Stimulated activated CD8-positive, alpha-beta memory T cell treated with anti-CD3 and anti-CD28 coated beads, Interleukin-12 subunit alpha, Interleukin-12 subunit beta, amount 100 ng/mL, for 1 hour (primary cell): ENCODE data around the gene GRM8.
"Not testable (repeated sequence)": the region's sequence is repeated elsewhere in the genome, so short reads cannot be mapped to it uniquely, and the experiment has no call there.

Experiments
- DNase-seq: peaks from one replicate; pipeline ENCODE4 v3.0.0-alpha.2; 2020; ENCODE audit warnings: low read depth

The GRM8 gene

DNA sequence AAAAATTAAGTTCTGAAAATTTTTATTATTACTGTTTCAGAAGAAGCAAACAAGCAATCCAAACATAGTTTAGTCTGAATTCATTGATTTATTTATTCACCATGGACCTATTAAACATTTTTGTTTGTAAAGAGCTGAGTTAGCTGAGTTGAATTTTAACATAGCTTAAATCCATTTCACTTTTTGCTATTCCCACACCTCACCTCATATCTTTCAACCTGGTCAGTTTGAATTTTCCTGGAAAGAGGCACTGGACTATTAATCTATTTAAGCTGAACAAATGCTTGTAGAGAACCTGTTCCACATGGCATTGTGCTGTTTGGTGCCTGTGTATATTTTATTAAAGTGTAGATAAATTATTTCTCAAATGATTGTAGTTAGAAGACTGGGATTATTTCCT lies 344.2 kb downstream of the GRM8 start:
- DNase-seq, result not testable (repeated sequence)

DNA sequence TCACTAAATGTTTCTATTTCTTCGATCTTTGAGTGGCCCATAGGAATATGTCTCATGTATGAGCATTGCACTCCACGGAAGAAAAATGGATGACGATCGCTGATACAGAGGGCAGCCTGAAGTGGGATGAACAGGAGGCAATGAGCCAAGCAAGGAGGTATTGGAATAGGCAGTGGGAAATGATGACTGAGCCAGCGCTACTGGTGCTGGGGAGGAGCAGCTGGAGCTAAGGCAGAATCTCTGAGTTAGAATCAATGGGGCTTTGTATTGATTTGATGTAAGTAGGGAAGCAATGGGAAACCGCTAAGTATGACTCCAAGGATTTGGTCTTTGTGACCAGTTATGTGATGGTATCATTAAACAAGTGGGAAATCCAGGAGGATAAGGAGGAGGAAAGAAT lies 345.1 kb downstream of the GRM8 start:
- not testable (repeated sequence) for DNase-seq

DNA sequence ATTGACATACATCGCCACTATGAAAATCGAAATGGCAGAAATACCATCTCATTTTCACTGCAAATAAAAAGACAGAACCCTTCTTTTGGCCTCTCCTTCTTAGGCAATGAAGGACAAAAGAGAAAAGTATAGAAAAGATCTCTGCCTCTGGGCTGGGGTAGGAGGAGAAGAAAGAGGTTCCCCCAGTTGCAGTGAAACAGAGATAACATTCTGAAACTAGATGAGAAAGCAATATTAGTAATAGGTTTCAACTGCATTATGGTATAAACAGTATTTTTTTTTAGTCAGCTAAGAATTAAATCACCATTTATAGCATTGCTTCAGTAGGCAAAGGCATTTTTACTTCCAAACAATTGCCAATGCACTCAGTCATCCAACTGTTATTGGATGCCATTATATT lies 347.5 kb downstream of the GRM8 start:
- not testable (repeated sequence) for DNase-seq

DNA sequence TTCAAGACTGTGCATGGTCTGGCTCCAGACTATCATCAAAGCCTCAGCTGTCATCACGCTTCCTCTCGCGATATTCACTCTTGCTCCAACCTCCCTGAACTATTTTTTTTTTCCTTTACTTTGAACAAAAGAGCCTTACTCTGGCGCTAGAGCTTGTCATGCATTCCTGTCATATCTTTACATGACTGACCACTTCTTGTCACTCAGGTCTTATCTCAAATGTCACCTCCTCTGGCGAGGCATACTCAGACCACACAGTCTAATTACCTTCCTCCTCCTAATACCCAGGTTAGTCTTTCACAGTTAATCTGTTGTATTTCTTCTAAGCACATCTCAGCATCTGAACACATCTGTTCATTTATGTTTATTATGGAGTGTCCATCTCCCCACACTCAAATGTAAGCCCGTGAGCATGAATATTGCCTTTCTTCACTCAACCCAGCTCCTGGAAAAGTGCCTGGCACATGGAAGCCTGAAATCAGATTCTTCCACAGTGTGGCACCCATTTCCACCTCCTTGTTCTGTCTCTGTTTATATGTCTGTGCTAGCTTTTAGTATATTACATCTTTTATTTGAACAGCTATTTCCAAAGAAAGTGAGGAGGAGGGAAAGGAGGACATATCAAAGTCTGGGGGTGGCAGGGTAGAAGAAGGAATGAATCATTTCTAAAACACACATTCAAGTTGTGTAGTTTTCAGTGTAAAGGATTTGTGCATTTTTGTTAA lies 351.5 kb downstream of the GRM8 start:
- DNase-seq, result not testable (repeated sequence)

DNA sequence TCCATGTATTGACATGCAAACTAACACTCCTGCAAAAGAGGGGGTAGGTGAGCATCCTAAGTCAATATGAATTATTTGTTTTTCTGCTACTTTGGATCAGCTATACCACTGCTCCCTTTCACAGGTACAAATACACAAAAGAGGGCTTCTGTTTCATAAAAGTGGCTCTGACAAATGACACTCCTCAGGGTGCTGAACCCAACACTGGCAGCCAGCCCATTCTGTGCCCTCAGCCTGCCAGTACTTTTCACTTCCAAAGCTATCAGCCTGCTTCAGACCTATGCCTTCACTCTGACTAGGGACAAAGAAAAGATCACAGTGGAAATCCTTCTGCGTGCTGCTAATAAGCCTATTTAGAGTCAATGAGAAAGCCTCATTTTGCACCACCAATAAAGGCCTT lies 364.8 kb downstream of the GRM8 start:
- DNase-seq, result not testable (repeated sequence)

DNA sequence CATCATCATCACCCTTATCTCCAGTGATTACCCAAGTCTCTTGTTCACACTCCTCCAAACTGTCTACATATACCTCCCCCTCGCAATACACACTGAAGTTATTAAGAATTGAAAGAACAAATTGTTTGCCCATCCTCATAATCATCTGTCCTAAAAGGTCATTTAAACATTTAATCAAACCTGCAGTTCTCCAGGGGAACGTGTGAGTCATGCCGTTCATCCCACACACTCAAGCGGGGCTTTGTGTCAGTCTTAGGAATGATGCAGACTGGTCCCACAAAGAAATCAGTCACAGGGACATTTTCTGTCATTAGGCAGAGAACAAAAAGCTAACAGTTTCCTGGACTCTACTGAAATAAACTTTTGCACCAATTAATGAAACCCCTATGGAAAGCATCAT lies 365.2 kb downstream of the GRM8 start:
- not testable (repeated sequence) for DNase-seq

DNA sequence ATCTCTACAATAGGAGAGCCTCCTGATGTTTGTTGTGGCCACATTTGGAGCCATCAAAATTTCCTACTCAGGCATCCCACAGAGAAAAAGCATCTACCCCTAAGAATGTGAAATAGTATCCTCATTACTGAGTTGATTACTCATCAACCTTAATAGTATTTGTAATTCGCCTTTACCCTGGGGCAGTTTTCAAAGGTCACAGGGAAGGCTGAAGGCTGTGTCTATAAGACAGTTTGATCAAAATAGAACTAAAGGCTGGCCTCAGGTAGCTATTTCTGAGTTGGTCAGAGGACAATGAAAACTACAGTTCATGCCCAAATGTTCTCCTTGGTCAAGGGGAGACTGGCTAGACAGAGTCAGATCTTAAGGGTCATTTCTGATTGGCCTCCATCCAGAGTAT lies 370.0 kb downstream of the GRM8 start:
- DNase-seq, result not testable (repeated sequence)

DNA sequence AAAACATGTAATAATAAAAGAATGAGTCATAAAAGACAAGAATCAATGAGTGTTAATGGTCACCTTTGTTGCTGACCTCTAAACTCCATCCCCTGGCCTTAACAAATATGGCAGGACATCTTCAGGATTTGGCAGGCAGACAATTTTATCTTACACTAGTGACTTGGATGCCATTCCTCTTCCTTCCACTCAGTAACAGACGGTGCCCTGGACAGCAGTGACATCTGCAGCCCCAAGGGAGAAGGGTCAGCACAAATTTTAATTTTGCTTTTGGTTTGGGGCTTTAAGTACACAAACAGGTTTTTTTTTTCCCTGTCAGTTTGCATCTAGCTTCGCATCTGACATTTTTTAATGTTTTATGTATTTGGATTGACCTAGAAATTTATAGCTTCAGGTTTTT lies 370.8 kb downstream of the GRM8 start:
- not testable (repeated sequence) for DNase-seq

DNA sequence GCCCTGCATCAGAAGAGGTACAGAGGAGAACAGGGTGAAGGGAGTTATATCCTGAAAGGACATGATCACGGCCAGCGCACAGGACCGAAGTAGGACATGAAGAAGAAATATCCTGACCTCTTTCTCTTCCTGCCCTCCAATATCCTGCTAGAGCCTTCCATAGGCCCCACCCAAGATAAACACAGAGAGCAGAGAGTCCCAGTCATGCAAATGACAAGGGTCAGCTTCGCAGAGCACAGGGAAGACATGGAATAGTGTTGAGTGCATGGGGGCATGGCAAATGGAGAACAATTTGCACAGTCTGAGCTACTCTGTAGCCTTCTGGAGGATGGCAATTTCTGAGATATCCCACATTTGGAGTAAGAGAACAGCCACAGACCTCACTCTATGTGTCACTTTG lies 371.4 kb downstream of the GRM8 start:
- DNase-seq, result no peak

DNA sequence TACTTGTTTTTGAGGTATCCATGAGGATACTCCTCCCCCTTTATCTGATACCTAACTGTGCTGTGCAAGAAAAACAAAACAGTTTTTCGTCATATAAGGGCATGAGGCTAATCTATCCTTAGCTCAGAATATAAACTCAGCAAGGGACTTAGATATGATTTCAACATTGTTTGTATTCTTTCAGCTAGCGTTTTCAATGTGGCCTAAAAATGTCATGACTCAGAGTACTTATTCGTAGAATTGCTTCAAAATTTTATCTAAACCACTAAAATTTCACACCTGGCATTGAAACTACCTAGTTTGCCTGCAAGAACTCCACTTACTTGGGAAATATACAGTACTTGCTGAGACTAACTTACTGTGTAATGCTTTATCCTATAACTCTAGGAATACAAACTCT lies 376.2 kb downstream of the GRM8 start:
- DNase-seq, result not testable (repeated sequence)

DNA sequence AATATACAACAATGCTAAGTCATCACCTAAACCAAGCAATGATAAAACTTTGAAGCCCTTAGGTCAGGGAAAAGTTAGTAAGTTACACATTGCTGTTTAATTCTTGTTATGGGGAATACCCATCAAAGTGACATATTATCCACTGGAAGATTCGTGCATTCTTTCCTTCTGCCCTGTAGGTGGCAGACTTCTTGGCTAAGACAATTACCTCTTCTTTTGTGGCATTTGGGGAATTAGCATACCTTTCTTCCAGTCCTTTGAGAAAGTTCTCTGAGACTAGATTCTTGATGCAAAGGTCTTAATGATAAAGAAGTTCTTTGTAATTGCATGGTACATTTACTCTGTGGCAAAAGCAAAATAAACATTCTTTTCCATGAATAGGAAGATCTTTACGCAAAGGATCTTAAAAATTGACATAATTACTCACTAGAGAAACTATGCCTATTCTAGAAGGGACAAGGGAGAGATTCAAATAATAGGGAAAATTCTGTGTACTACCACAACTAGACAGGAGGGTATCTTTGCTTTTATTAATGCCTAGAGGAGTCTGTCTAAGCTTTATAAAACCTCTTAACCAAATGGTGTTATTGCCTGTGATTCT lies 395.9 kb downstream of the GRM8 start:
- DNase-seq, result no peak

DNA sequence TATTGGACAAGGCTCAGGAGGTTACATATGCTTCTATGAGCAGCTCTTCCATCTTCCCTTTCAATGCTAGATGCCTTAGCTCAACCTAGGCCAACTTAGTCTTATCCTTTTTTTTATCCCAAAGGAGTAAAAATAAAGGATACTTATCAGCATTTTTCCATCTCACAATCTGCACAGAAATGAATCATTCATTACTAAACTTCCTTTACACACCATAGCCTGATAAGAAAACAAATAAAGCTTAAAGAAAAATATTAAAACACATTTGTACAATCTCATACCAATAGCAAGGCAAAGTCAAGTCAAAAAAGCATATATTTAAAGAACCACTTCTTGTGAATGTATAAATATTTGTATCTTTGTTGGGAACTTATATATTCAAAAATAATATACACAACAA lies 407.4 kb downstream of the GRM8 start:
- DNase-seq, result no peak

DNA sequence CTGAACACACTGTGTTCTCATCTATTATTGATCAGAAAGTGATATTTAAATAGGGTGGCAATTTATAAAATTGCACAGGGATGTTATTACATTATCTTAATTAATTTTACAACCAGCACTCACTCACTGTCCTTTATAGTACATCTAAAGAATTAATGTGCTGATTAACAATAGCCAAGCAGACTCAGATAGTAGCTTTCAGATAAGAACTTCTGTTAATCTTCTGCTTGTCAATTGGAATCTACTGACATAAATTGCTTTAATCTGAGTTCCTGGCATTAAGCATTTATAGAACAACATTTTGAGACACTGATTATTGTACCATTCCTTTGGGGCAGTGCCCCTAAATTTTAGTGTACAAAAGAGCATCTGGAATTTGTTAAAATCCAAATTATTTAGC lies 408.9 kb downstream of the GRM8 start:
- DNase-seq, result no peak

DNA sequence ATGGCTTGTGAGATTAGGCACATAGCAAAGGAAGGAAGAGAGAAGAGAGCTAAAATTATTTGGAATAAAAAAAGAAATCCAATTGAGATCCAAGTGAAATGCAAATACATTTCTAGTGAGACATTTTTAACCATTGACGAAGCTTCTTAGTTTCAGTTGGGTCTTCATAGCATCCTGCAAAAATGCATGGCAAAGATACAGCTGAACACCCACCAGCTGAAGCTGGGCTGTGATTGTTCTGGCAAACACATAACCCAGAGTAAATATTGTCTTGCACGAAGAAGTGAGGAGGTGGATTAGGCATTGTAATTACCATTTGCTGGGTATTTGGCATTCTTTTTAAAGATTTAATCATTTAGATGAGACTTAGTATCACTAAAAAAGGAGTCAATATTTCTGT lies 409.4 kb downstream of the GRM8 start:
- DNase-seq, result no peak

DNA sequence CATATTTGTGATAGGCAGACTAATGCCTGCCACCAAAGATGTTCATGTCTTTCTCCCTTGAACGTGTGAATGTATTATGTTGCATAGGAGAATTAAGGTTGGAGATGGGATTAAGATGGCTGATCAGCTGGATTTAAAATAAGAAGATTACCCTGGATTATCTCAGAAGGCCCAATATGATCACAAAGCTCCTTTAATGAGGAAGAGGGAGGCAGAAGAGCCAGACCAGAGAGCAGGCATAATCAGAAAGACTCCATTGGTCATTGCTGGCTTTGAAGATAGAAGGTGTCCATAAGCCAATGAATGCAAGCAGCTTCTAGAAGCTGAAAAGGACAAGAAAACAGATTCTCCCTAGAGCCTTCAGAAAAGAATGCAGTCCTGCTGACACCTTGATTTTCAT lies 410.3 kb downstream of the GRM8 start:
- no peak for DNase-seq

DNA sequence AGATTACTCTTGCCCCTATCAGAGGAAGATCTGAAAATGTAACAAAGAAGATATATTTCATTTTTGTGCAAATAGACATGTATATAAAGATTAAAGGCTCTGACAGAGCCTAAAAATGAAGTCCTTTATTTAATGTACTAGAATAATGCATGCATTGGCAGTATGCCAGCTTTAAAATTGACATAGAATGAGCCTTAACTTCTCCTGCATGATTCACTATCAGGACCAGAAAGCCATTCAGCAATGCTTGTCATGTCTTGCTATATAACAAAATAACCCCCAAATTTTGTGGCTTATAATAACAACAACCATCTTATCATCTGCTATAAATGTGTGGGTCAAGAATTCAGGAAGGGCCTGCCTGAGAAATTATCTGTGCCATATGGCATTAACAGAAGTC lies 411.9 kb downstream of the GRM8 start:
- no peak for DNase-seq

DNA sequence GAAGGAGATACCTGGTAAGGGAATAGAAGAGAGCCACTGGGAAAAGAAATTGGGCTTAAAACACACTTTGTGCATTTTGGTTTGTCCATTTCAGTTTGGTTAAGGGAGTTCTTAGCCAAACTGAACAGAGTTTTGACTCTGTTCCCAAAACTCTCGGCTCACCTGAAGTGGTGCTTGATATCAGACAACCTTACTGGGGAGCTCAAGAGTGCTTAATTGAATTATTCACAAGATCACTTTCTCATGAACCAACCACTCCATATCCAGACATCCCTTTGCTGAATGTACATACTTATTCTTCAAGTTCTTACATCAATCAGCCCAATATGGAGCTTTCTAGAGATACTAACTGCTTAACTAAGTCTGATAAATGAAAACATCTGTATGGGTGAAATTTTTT lies 413.1 kb downstream of the GRM8 start:
- DNase-seq, result no peak

DNA sequence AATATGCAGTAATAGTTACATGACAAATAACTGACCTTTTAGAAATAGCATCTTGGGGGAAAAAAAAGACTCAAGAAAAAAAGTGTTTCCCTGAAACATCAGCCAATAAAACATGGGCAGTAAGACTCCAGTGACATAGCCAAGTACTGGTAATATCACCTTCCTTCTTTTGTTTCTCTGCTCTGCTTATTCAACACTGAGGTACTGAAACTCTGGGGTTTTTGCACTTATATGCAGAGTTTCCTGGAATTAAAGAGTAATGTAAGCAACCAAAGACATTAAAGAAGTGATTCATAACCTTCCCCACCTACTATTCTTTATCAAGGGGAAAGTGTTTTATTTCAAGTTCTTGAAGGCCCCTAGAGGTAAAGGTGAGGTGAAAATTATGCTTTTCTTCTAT lies 414.5 kb downstream of the GRM8 start:
- DNase-seq, result no peak

DNA sequence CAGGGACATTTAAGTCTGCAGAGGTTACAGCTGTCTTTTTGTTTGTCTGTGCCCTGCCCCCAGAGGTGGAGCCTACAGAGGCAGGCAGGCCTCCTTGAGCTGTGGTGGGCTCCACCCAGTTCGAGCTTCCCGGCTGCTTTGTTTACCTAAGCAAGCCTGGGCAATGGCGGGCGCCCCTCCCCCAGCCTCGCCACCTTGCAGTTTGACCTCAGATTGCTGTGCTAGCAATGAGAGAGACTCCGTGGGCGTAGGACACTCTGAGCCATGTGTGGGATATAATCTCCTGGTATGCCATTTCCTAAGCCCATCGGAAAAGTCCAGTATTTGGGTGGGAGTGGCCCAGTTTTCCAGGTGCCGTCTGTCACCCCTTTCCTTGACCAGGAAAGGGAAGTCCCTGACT lies 421.5 kb downstream of the GRM8 start:
- DNase-seq, result not testable (repeated sequence)

DNA sequence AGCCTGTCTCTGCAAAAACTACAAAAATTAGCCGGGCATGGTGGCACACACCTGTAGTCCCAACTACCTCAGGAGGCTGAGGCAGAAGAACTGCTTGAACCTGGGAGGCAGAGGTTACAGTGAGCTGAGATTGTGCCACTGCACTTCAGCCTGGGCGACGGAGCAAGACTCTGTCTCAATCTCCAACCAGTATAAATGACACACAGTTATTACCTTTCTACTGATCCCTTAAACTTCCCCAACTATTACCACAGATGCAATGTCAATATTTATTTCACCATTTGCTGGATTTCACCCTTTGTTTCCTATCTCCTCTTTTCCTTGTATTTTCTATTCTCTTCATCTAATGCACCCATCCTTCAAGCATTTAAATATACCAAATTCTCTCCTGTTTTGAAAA lies 431.8 kb downstream of the GRM8 start:
- DNase-seq, result no peak

DNA sequence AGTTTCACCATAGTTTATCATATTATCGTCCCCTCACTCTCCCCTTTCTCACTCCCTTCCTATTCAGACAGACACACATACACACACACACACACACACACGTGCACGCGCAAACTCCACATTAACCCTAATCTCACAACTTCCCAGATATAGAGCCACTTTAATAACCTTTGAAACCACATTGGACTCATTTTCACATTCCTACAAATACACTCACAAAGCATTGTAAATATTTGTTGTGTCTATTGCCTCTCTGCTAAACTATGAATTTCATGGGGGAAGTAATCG lies 433.6 kb downstream of the GRM8 start:
- DNase-seq, result no peak

DNA sequence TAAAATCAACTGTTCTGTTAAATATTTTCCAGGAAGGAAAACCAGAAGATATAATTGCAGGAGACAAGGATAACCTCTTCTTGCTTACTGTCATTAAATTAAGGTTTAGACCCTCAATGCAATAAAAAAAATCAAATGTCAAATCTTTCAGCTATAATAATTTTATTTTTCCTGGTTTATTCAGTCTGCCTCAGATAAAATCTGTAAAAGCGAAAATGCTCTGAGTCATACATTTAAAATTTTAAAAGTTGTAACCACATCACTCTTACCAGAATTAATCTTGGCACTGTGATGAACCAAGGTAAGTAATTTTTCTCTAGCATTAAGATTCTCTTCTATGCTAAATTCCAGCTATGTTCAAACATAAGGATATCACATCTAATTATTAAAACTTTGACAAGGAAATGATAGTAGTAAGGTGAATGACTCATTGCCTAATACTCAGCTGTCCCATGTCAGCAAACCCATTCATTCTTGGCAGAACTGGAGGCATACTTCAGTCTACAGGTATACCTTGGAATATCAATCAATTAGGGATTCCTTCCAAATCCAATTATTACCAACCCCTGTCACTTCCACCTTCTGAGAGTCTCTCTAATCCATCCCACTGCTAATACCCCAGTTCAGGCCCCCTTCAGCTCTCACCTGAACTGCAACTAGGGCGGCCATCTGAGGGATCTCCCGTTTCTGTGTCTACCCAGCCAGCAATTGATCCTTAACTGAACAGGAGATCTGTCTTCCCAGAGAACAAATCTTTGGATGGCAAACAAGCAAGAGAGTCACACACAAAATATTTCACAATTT lies 434.1 kb downstream of the GRM8 start:
- DNase-seq, result no peak

DNA sequence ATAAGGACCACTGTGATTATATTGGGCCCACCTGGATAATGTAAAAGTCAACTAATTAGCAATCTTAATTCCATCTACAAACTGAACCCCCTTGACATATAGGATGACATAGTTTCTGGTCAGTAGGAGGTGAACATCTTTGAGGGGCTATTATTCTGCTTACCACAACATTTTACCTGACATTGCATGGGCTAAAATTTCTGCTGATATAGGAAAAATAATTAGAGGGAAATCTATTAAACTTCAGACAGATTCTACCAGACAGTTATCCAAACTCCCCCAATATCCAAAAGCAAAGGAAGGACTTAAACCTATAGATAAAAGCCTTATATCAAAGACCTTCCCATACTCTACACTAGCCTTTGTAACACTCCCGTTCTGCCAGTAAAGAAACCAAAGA lies 443.6 kb downstream of the GRM8 start:
- no peak for DNase-seq

DNA sequence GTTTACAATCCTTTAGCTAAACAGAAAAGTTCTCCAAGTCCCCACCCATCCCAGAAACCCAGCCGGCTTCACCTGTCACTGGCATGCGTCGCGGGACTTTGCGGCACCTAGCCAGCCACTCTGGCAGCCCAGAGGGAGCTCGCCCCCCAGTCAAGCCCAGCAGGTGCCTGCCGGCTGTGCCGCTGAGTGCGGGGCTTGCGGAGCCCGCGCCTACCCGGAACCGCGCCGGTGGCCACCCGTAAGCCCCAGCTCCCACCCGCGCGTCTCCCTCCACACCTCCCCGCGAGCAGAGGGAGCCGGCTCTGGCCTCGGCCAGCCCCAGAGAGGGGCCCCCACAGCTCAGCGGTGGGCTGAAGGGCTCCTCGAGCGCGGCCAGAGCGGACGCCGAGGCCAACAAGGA lies 446.1 kb downstream of the GRM8 start:
- DNase-seq, result no peak
